SK-N-SH (cell line): ENCODE results near the gene BTG1. TPM values are rescaled to one million over a fixed set of nuclear protein-coding genes. Genes with fewer than 3 reads are reported as not detected.
A peak's percentile ranks its signal among the peaks of the same experiment; 100 is the strongest.

ENCODE experiments used
- CTCF ChIA-PET: fragments of 300-600, 350-600 bp; formaldehyde crosslinking; extraction: SDS; loops from one replicate; lab custom pipeline; 2021; lab: Yijun Ruan, JAX
- POLR2A ChIA-PET: fragments of 350-600 bp; sonication (Branson Sonifier 250); formaldehyde crosslinking; extraction: SDS; loops from one replicate; lab custom pipeline; 2020; ENCODE audit warnings: antibody characterized with exemption, inconsistent platforms; lab: Yijun Ruan, JAX
- DNase-seq: peaks from one replicate; pipeline ENCODE4 v3.0.0; 2012
- H2AFZ ChIP-seq: fragments of 200-600 bp; sonication (generic); 2 replicates; pipeline ENCODE4 v1.8.1; 2016; ENCODE audit warnings: antibody characterized with exemption, mild to moderate bottlenecking, low read depth
- H3F3A ChIP-seq: fragments of 200-600 bp; sonication (generic); replicated peaks from 2 replicates; pipeline ENCODE3; 2016; ENCODE audit warnings: antibody characterized with exemption, mild to moderate bottlenecking; ENCODE audit not compliant: insufficient read depth
- H3K27ac ChIP-seq, 2 experiments: fragments of 200-500 bp in 1 of 2; fragments of 200-600 bp in 1 of 2; sonication (Bioruptor generic) in 1 of 2; sonication (generic), shearing (Covaris generic) in 1 of 2; 2 replicates each; pipeline versions ENCODE4 v1.5.1 to v1.6.1; 2014 to 2016; ENCODE audit warnings: low read depth in 2 of 2, inconsistent platforms in 1 of 2, low read length in 1 of 2, mild to moderate bottlenecking in 1 of 2, mixed read lengths in 1 of 2
- H3K27me3 ChIP-seq: fragments of 200-600 bp; sonication (generic), shearing (Covaris generic); 2 replicates; pipeline ENCODE4 v1.6.1; 2016; ENCODE audit warnings: mixed run types; ENCODE audit not compliant: insufficient read depth
- H3K36me3 ChIP-seq, 2 experiments: fragments of 200-500 bp in 1 of 2; fragments of 200-600 bp in 1 of 2; sonication (Bioruptor generic) in 1 of 2; sonication (generic) in 1 of 2; replicated peaks in 1 of 2; 2 replicates each; pipeline versions ENCODE3 to v1.5.1; 2014 to 2016; ENCODE audit warnings: low read length in 1 of 2, mild to moderate bottlenecking in 1 of 2; ENCODE audit not compliant: insufficient read depth in 2 of 2, control insufficient read depth in 1 of 2
- H3K4me1 ChIP-seq, 2 experiments: fragments of 200-500 bp in 1 of 2; fragments of 200-600 bp in 1 of 2; sonication (Bioruptor generic) in 1 of 2; sonication (generic), shearing (Covaris generic) in 1 of 2; 2 replicates each; pipeline versions ENCODE4 v1.5.1 to v1.6.1; 2014 to 2016; ENCODE audit warnings: low read depth in 1 of 2, low read length in 1 of 2, mixed run types in 1 of 2; ENCODE audit not compliant: insufficient read depth in 2 of 2, control insufficient read depth in 1 of 2
- H3K4me2 ChIP-seq: fragments of 200-600 bp; sonication (generic), shearing (Covaris generic); 2 replicates; pipeline ENCODE4 v1.6.1; 2017; ENCODE audit warnings: mixed run types
- H3K4me3 ChIP-seq, 2 experiments: fragments of 200-500 bp in 1 of 2; fragments of 200-600 bp in 1 of 2; sonication (Bioruptor generic) in 1 of 2; sonication (generic), shearing (Covaris generic) in 1 of 2; 2 replicates each; pipeline versions ENCODE4 v1.5.1 to v1.8.1; 2014 to 2016; ENCODE audit warnings: low read depth in 2 of 2, inconsistent platforms in 1 of 2, low read length in 1 of 2, mild to moderate bottlenecking in 1 of 2, mixed read lengths in 1 of 2, moderate library complexity in 1 of 2
- H3K79me2 ChIP-seq: fragments of 200-600 bp; sonication (generic); 2 replicates; pipeline ENCODE4 v1.8.1; 2017; ENCODE audit warnings: mild to moderate bottlenecking; ENCODE audit not compliant: insufficient read depth
- H3K9ac ChIP-seq: fragments of 200-600 bp; sonication (generic); 2 replicates; pipeline ENCODE4 v1.6.1; 2017; ENCODE audit warnings: mixed run types
- H3K9me2 ChIP-seq: fragments of 200-600 bp; sonication (generic); 2 replicates; pipeline ENCODE4 v1.6.1; 2017; ENCODE audit warnings: mixed run types
- H3K9me3 ChIP-seq: fragments of 200-600 bp; sonication (generic); 2 replicates; pipeline ENCODE4 v1.6.1; 2017; ENCODE audit warnings: mixed run types, mild to moderate bottlenecking, moderate library complexity
- H4K20me1 ChIP-seq: fragments of 200-600 bp; sonication (generic); 2 replicates; pipeline ENCODE4 v1.6.1; 2017; ENCODE audit warnings: mild to moderate bottlenecking, mixed run types; ENCODE audit not compliant: insufficient read depth
- EP300 ChIP-seq, 2 experiments: IDR thresholded peaks; 2 replicates each; pipeline versions ENCODE4 v1.4.0 to v1.6.1; 2012; ENCODE audit warnings: borderline replicate concordance in 1 of 2, low read depth in 1 of 2, low read length in 1 of 2
- FOSL2 ChIP-seq: IDR thresholded peaks from 2 replicates; pipeline ENCODE4 v1.4.0; 2012; ENCODE audit warnings: low read depth, mild to moderate bottlenecking, moderate library complexity, borderline replicate concordance
- FOXM1 ChIP-seq: IDR thresholded peaks from 2 replicates; pipeline ENCODE4 v1.4.0; 2012; ENCODE audit warnings: low read depth, mild to moderate bottlenecking
- GABPA ChIP-seq: IDR thresholded peaks from 2 replicates; pipeline ENCODE4 v1.4.0; 2012; ENCODE audit warnings: low read depth, mild to moderate bottlenecking
- GATA2 ChIP-seq: sonication (generic); formaldehyde crosslinking; IDR thresholded peaks from 2 replicates; pipeline ENCODE4 v1.5.0; 2020; ENCODE audit warnings: mild to moderate bottlenecking, missing genetic modification reagents
- MXI1 ChIP-seq: IDR thresholded peaks from 2 replicates; pipeline ENCODE4 v1.6.1; 2012; ENCODE audit warnings: mild to moderate bottlenecking, low read depth, low read length, improper control_type of control experiment
- POLR2AphosphoS5 ChIP-seq: IDR thresholded peaks from 2 replicates; pipeline ENCODE4 v1.6.1; 2012; ENCODE audit warnings: low read depth, low read length
- RAD21 ChIP-seq: IDR thresholded peaks from 2 replicates; pipeline ENCODE4 v1.6.1; 2012; ENCODE audit warnings: mild to moderate bottlenecking, low read length
- RCOR1 ChIP-seq: fragments of 150-350 bp; IDR thresholded peaks from 2 replicates; pipeline ENCODE4 v1.6.1; 2017; ENCODE audit warnings: antibody characterized with exemption, low read length
- RFX5 ChIP-seq: IDR thresholded peaks from 2 replicates; pipeline ENCODE4 v1.6.1; 2012; ENCODE audit warnings: mild to moderate bottlenecking, improper control_type of control experiment, low read length
- RXRA ChIP-seq: IDR thresholded peaks from 2 replicates; pipeline ENCODE4 v1.4.0; 2012; ENCODE audit warnings: low read depth, mild to moderate bottlenecking, borderline replicate concordance
- SIN3A ChIP-seq: IDR thresholded peaks from 2 replicates; pipeline ENCODE4 v1.6.1; 2012; ENCODE audit warnings: low read depth, mild to moderate bottlenecking, low read length, moderate library complexity, borderline replicate concordance
- SMC3 ChIP-seq: IDR thresholded peaks from 2 replicates; pipeline ENCODE4 v1.6.1; 2012; ENCODE audit warnings: low read depth, low read length, improper control_type of control experiment
- TAF1 ChIP-seq: IDR thresholded peaks from 2 replicates; pipeline ENCODE4 v1.6.1; 2012; ENCODE audit warnings: low read depth, mild to moderate bottlenecking, low read length, moderate library complexity, borderline replicate concordance
- TEAD4 ChIP-seq: IDR thresholded peaks from 2 replicates; pipeline ENCODE4 v1.4.0; 2012; ENCODE audit warnings: mild to moderate bottlenecking, borderline replicate concordance; ENCODE audit not compliant: insufficient read depth
- WGBS: methylation state at CpG from one replicate; pipeline ENCODE4 v1.1.6; 2017; ENCODE audit warnings: low lambda C conversion rate; 5-methylcytosine and 5-hydroxymethylcytosine counted together
- polyA plus RNA-seq, 3 experiments: library from polyadenylated mRNA; depleted of rRNA; stranded (reverse); fragments of >200 nt; gene quantifications; 2 replicates each; pipeline ENCODE4 v1.2.3, GENCODE V29; 2012
- TF ChIP-seq, protein P1 (sequence below): IDR thresholded peaks from 2 replicates; pipeline ENCODE4; 2012
- TF ChIP-seq, protein P2 (sequence below): IDR thresholded peaks from 2 replicates; pipeline ENCODE4 v1.4.0; 2012; ENCODE audit warnings: low read depth, borderline replicate concordance
- TF ChIP-seq, protein P3 (sequence below): IDR thresholded peaks from 2 replicates; pipeline ENCODE4 v1.4.0; 2012; ENCODE audit warnings: low read depth, borderline replicate concordance
- TF ChIP-seq, protein P4 (sequence below): fragments of 150-350 bp; IDR thresholded peaks from 2 replicates; pipeline ENCODE4 v1.6.1; 2017; ENCODE audit warnings: antibody characterized with exemption, low read length, low read depth, borderline replicate concordance
- TF ChIP-seq, protein P5 (sequence below): fragments of 150-350 bp; IDR thresholded peaks from 2 replicates; pipeline ENCODE4 v1.6.1; 2016; ENCODE audit warnings: mild to moderate bottlenecking, low read depth, low read length

BTG1 gene
- polyA plus RNA-seq, 1 of the 3 experiments (the other 2 are of a cell fraction): 28.3 TPM

DNA sequence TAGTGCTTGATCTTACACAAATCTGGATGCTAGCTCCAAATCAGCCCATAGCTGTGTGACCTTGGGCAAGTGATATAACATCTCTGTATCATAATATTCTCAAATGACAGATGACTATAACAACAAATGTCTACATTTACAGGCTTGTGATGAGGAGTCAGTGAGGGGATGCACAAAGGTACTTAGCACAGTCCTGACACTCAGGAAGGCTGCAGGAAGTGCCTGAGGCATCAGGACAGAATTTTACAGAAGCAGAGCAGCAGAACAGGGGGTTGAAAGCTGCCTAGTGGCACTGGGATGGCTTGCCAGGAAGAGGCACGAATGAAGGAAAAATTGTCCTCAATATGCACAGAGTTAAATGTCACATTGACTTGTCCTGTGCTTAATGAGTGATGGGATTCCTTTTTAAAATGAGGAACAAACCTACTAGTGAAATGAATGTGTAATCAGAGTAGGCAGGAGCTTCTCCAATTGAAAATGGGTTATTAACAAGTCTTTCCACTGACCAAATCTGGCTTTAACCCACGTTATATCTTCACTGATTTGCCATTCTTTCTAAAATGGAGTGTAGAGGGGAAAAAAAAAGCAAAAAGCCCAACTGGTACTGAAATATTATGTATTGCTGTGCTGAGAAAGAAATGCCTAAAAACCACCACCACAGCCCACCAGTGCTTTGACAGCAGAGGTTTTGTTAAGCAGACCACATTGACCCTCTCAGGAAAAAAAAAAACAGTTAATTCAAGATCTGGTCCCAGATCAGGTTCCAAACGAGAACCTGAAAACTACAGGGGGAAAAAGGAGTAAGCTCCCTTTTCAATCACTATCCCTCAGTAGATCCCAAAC, 11.6 kb downstream of the BTG1 start:
- TF ChIP-seq GATA2: no peak
- TF ChIP-seq, protein P1, sequence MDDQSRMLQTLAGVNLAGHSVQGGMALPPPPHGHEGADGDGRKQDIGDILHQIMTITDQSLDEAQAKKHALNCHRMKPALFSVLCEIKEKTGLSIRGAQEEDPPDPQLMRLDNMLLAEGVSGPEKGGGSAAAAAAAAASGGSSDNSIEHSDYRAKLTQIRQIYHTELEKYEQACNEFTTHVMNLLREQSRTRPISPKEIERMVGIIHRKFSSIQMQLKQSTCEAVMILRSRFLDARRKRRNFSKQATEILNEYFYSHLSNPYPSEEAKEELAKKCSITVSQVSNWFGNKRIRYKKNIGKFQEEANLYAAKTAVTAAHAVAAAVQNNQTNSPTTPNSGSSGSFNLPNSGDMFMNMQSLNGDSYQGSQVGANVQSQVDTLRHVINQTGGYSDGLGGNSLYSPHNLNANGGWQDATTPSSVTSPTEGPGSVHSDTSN: no peak
- no peak for TF ChIP-seq SMC3
- no peak for TF ChIP-seq RAD21
- no peak for TF ChIP-seq RFX5
- TF ChIP-seq, protein P2, sequence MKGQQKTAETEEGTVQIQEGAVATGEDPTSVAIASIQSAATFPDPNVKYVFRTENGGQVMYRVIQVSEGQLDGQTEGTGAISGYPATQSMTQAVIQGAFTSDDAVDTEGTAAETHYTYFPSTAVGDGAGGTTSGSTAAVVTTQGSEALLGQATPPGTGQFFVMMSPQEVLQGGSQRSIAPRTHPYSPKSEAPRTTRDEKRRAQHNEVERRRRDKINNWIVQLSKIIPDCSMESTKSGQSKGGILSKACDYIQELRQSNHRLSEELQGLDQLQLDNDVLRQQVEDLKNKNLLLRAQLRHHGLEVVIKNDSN: no peak
- TF ChIP-seq TAF1: no peak
- 43% methylated on average over 3 of the region's 3 CpGs for WGBS
- H4K20me1 ChIP-seq: no peaks in the 10 kb centered on the region

DNA sequence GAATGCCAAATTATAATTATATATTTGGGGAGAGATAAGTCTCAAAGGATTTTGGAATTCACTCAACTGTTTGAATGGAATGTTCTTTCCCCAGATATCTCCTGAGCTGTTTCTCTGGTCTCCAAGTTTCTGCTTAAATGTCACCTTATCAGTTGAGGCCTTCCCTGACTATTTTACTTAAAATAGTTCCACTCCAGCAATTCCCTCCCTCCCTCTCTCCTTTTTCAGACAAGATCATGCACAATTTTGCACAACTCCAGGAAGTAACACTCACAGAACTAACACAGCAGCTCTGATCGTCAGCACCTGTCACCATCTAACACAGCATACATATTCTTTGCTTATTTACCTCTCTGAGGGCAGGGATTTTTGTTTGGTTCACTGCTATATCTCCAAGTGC, 12.5 kb downstream of the BTG1 start:
- H3K4me2 ChIP-seq: peak overlapping the region; percentile 65; the same call in 1 of the 2 replicates
- DNase-seq: no peak

More for the DNA sequence above, 11.6 kb downstream of the BTG1 start:
- Histone ChIP-seq H3K36me3 (peaks cover under 1 to 3% of the 10 kb centered on the region in 2 experiments), H2AFZ (no peak overlapping the region), H3K27me3 (no peaks in the 10 kb centered on the region), H3K9me3 (no peaks in the 10 kb centered on the region), H3K9me2 (no peaks in the 10 kb centered on the region), H3K4me1 (peaks cover 27 to 66% of the 10 kb centered on the region in 2 experiments), H3K4me2 (peak overlapping the region; percentile 65), H3K9ac (peak overlapping the region; percentile 22; the same call in 1 of the 2 replicates), H3K79me2 (peaks cover 94% of the 10 kb centered on the region), H3K4me3 (peak overlapping the region in 1 of 2 experiments; percentile 38; a peak in 2 of 4 replicates), H3K27ac (peak overlapping the region; percentile 79 to 91), H3F3A (peaks cover 44% of the 10 kb centered on the region)
- CTCF ChIA-PET: interaction anchor here (0.6 to 3.4 kb wide), 4 partner anchors 9 to 752 kb away, joined by 3 to 14 read pairs (median 6); no protein-coding TSS in a partner anchor
- DNase-seq: peak; percentile 28
- POLR2A ChIA-PET: interaction anchor here (1.8 kb wide), 1 partner anchor 11 kb away, joined by 11 read pairs; the partner anchor contains the start of gene BTG1

More for the DNA sequence above, 12.5 kb downstream of the BTG1 start:
- Histone ChIP-seq H4K20me1 (no peaks in the 10 kb centered on the region), H3K79me2 (peaks cover 94% of the 10 kb centered on the region), H2AFZ (no peak overlapping the region), H3K9me2 (no peaks in the 10 kb centered on the region), H3K4me1 (peaks cover 27 to 58% of the 10 kb centered on the region in 2 experiments), H3K9ac (no peak overlapping the region), H3K4me3 (no peak overlapping the region), H3K27me3 (no peaks in the 10 kb centered on the region), H3K36me3 (peaks cover 0 to 3% of the 10 kb centered on the region in 2 experiments), H3K9me3 (no peaks in the 10 kb centered on the region), H3K27ac (peak overlapping the region; percentile 79 to 91; a peak in 3 of 4 replicates), H3F3A (peaks cover 36% of the 10 kb centered on the region)
- ChIA-PET CTCF (interaction anchor here (1.2 to 3.4 kb wide), 3 partner anchors 10 to 751 kb away, joined by 3 to 14 read pairs (median 10); no protein-coding TSS in a partner anchor), POLR2A (no interaction called here)
- TF ChIP-seq RXRA (no peak), POLR2AphosphoS5 (no peak), EP300 (IDR thresholded peaks at IDR 0.05; ENCODE audit: borderline replicate concordance in 1 of 2, low read depth in 1 of 2, low read length in 1 of 2) (no peak), TEAD4 (no peak), FOSL2 (no peak), FOXM1 (no peak), MXI1 (no peak), GABPA (no peak), RCOR1 (no peak), SIN3A (no peak)
- TF ChIP-seq, protein P3, sequence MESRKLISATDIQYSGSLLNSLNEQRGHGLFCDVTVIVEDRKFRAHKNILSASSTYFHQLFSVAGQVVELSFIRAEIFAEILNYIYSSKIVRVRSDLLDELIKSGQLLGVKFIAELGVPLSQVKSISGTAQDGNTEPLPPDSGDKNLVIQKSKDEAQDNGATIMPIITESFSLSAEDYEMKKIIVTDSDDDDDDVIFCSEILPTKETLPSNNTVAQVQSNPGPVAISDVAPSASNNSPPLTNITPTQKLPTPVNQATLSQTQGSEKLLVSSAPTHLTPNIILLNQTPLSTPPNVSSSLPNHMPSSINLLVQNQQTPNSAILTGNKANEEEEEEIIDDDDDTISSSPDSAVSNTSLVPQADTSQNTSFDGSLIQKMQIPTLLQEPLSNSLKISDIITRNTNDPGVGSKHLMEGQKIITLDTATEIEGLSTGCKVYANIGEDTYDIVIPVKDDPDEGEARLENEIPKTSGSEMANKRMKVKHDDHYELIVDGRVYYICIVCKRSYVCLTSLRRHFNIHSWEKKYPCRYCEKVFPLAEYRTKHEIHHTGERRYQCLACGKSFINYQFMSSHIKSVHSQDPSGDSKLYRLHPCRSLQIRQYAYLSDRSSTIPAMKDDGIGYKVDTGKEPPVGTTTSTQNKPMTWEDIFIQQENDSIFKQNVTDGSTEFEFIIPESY: no peak
- TF ChIP-seq, protein P4, sequence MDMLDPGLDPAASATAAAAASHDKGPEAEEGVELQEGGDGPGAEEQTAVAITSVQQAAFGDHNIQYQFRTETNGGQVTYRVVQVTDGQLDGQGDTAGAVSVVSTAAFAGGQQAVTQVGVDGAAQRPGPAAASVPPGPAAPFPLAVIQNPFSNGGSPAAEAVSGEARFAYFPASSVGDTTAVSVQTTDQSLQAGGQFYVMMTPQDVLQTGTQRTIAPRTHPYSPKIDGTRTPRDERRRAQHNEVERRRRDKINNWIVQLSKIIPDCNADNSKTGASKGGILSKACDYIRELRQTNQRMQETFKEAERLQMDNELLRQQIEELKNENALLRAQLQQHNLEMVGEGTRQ: no peak
- TF ChIP-seq, protein P5, sequence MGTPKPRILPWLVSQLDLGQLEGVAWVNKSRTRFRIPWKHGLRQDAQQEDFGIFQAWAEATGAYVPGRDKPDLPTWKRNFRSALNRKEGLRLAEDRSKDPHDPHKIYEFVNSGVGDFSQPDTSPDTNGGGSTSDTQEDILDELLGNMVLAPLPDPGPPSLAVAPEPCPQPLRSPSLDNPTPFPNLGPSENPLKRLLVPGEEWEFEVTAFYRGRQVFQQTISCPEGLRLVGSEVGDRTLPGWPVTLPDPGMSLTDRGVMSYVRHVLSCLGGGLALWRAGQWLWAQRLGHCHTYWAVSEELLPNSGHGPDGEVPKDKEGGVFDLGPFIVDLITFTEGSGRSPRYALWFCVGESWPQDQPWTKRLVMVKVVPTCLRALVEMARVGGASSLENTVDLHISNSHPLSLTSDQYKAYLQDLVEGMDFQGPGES: no peak
- WGBS: 0% methylated on average over 1 of the region's 1 CpG
